GM18508 (cell line): ENCODE results near the gene LITAFD.

Source experiments
- ATAC-seq: cut with Tn5 transposase; IDR thresholded peaks from one replicate; pipeline ENCODE4 v1.9.1; 2021; ENCODE audit warnings: moderate number of reproducible peaks; ENCODE audit not compliant: insufficient read depth, unreplicated experiment

The LITAFD gene

GRCh38 chr16:8855051-8855786, 26.9 kb upstream of the LITAFD start:
- ATAC-seq = no peak

- ATAC-seq = no peak
These were observed 26.2 kb upstream of the LITAFD start for GRCh38 chr16:8855972-8856371.

DNA sequence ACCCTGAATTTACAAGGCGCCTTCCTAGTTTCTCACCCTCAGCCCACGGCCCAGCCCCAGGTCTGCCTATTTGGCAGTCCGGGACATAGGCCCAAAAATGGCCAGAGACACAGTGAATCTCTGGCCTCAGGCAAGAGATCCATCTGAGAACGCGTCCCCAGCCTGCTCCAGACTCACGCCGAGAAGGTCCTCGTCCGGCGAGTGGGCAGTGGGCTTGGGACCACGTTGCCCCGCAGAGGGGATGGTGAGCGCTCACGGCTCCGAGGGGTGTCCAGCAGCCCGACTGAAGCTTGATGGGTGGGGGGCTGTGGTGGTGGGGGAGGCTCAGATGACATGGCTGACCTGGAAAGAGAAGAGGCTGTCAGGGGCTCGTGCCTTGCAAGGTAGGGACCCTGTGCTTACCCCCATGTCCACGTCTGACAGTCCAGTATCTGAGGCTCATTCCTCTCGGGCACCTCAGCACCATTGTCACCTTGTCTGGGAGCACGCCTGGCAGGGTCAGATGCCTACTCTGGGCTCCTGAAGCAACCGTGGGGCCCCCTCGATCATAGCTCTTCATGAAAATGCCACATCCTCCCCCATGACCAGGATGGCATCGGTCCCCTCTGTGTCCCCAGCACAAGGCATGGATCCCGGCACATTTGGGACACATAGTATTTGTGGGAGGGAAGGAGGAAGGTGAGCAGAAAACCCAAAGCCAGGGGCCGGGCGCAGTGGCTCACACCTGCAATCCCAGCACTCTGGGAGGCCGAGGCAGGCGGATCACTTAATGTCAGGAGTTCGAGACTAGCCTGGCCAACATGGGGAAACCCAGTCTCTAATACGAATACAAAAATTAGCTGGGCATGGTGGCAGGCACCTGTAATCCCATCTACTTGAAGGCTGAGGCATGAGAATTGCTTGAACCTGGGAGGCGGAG, 22.9 kb upstream of the LITAFD start:
- no peak for ATAC-seq

DNA sequence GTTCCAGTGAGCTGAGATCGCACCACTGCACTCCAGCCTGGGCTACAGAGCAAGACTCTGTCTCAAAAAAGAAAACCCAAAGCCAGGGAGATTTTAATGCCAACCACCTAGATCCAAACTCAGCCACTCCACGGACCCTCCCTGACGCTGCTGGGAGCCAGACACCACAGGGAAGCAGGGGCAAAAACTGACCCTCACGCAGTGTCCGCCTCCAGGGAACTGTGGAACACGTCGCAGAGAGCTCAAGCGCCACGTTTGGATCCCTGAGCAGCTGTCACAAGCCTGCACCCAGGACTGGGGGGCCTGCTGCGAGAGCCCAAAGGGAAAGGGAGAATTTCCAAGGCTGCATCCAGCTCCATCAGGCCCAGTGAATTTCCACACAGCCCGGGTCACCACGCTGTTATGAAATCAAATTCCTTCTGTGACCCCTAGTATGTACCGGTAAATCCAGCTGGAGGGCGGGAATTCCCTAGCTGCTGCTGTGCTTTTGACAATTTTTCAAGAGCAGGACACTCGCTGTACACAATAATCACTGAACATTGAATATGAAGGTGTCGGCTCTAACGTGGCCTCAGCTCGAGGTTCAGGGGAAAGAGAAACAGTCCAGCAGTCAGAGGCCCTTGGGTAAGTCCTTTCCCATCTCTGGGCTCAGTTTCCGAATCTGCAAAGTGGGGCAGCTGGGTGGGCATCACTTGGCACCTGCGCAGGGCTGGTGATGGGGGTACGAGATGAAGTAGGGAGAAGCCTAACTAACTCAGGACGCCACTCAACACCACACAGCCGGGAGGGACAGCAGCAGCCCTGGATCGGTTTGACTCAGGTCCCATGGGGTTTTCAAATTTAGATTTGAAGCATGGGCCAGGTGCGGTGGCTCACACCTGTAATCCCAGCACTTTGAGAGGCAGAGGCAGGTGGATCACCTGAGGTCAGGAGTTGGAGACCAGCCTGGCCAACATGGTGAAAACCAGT, 22.0 kb upstream of the LITAFD start:
- ATAC-seq = no peak

- ATAC-seq = no peak
These were observed 20.4 kb upstream of the LITAFD start for GRCh38 chr16:8861563-8862308.

- ATAC-seq = no peak
These were observed 19.6 kb upstream of the LITAFD start for GRCh38 chr16:8862309-8863130.

- ATAC-seq = no peak
These were observed 18.3 kb upstream of the LITAFD start for GRCh38 chr16:8863594-8864424.

- ATAC-seq = no peak
These were observed 17.6 kb upstream of the LITAFD start for GRCh38 chr16:8864480-8865110.

- no peak for ATAC-seq
These were observed 16.8 kb upstream of the LITAFD start for GRCh38 chr16:8865145-8865882.

DNA sequence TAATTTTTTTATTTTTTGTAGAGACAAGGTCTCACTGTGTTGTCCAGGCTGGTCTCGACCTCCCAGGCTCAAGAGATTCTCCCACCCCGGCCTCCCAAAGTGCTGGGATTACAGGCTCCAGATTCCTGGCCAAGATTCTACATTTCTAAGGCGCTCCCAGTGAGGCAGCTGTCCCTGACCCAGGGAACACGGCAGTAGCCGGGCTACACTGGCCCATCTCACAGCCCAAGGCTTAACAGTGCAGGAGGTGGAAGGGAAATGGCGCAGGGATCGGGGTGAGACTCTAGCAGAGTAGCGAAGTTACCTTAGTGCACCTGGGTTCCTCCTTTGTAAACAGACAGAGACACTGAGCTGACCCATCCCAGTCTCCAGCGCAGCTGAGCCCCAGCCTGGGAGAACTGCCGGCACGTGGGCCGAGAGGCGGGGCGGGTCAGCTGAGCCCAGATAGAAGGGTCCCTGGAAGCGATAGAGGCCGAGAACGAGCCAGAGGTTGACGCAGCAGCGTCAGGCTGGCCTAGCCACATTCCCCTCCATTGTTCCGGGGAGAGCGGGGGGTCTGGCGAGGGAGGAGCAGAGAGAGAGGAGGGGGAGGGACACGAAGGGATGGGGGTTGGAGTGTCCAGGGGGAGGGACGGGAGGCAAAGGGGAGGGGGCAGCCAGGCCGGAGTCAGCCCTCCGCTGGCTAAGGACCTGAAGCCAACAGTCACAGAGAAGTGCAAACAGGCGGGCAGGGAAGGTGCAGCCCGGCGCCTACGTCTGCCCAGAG, 15.8 kb upstream of the LITAFD start:
- ATAC-seq = no peak

- ATAC-seq = no peak
These were observed 15.3 kb upstream of the LITAFD start for GRCh38 chr16:8866884-8867215.

GRCh38 chr16:8867216-8867931, 14.8 kb upstream of the LITAFD start:
- ATAC-seq = no peak

DNA sequence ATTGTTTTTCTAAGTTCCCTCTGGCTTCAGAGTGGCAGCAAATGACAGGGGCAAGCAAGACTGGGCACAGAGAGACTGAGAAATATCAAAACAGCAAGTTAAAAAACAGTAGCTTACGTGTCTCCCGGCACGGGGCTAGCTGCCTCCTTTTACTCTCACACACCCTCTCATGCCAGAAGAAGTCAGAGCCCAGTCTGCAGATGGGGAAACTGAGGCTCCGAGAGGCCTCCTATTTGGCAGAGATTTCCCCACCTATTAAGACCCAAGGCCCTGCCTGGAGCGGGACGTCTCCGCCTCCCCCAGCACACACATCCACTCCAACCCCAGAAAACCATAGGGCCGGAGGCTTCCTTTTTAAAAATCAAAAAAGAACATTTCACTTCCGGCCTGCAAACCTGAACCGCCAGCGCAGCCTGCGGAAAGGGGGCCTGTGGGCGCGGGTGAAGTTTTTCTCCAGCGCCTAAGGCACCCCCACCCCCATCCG, 14.2 kb upstream of the LITAFD start:
- ATAC-seq = no peak

- ATAC-seq = peak; percentile 45
These were observed 13.5 kb upstream of the LITAFD start, which contains the start of gene CARHSP1 for GRCh38 chr16:8868416-8869211. CARHSP1 (minus strand) TSS chr16:8869006; CDS start chr16:8859328, 9,678 bp downstream.
